ENCODE measurements around the gene TYMP. TPM values are rescaled to one million over a fixed set of nuclear protein-coding genes. Genes with fewer than 3 reads are reported as not detected.

Gene TYMP
- total RNA-seq, 1 experiment from 2014 or later: 0.58 TPM

- BruUV-seq (replicated peaks): no TSS peak
- POLR2A ChIA-PET (ENCODE audit: low non-redundant PET): interaction anchor here (0.7 to 1.0 kb wide), 3 partner anchors 16 to 282 kb away, joined by 4 to 8 read pairs (median 4); partner anchors contain the start of gene TUBGCP6
- TF ChIP-seq EZH2 (IDR thresholded peaks at IDR 0.05; ENCODE audit: borderline replicate concordance, low read depth, low read length, poor library complexity, severe bottlenecking) (no peak), CTCF (conservative IDR thresholded peaks at IDR 0.05; ENCODE audit: low read depth, low read length) (no peak; the same call in 1 of the 2 replicates)
- intact Hi-C loops (cut with micrococcal nuclease; ENCODE audit: unreplicated experiment): no loop called here
- Histone ChIP-seq H3K36me3 (ENCODE audit: insufficient read depth, low read length, poor library complexity, severe bottlenecking) (peaks cover 40% of the 10 kb centered on the region), H3K27ac (ENCODE audit: low read depth, low read length, poor library complexity, severe bottlenecking) (peak overlapping the region; percentile 90), H3K4me3 (ENCODE audit: low read depth, low read length, poor library complexity, severe bottlenecking) (peak overlapping the region; percentile 65), H3K4me1 (ENCODE audit: insufficient read depth, low read length, poor library complexity, severe bottlenecking) (peaks cover 25% of the 10 kb centered on the region), H3K9me3 (ENCODE audit: low read depth, low read length, poor library complexity, severe bottlenecking) (no peaks in the 10 kb centered on the region), H3K27me3 (replicated peaks; ENCODE audit: insufficient read depth, low read depth, low read length, poor library complexity) (peaks cover 12% of the 10 kb centered on the region)
- no peak for DNase-seq (ENCODE audit: low spot score)
- CTCF ChIA-PET: interaction anchor here (0.6 to 2.2 kb wide), 14 partner anchors 10 to 284 kb away, joined by 3 to 20 read pairs (median 8); partner anchors contain the start of genes LMF2, NCAPH2 and SYCE3
These were observed 4.0 kb downstream of the TYMP start for GRCh38 chr22:50525858-50526107.

GRCh38 chr22:50525104-50525857 lies 4.5 kb downstream of the TYMP start, which contains the start of gene SCO2:
Gene SCO2, minus strand, starts transcription at chr22:50525598. Its CDS starts 1,187 bp downstream, at chr22:50524411.
- Histone ChIP-seq H3K4me1 (ENCODE audit: insufficient read depth, low read length, poor library complexity, severe bottlenecking) (peaks cover 20% of the 10 kb centered on the region), H3K9me3 (ENCODE audit: low read depth, low read length, poor library complexity, severe bottlenecking) (no peaks in the 10 kb centered on the region), H3K36me3 (ENCODE audit: insufficient read depth, low read length, poor library complexity, severe bottlenecking) (peaks cover 40% of the 10 kb centered on the region), H3K4me3 (ENCODE audit: low read depth, low read length, poor library complexity, severe bottlenecking) (peak within 1 kb of the TSS; percentile 65), H3K27ac (ENCODE audit: low read depth, low read length, poor library complexity, severe bottlenecking) (peak within 1 kb of the TSS; percentile 90), H3K27me3 (replicated peaks; ENCODE audit: insufficient read depth, low read depth, low read length, poor library complexity) (peaks cover 7% of the 10 kb centered on the region)
- no TSS peak for BruUV-seq (replicated peaks)
- DNase-seq (ENCODE audit: low spot score): peak; percentile 98
- peak; percentile 64; the same call in 1 of the 2 replicates for TF ChIP-seq CTCF (conservative IDR thresholded peaks at IDR 0.05; ENCODE audit: low read depth, low read length)
- TF ChIP-seq EZH2 (IDR thresholded peaks at IDR 0.05; ENCODE audit: borderline replicate concordance, low read depth, low read length, poor library complexity, severe bottlenecking): no peak
- ChIA-PET POLR2A (ENCODE audit: low non-redundant PET) (interaction anchor here (0.6 to 1.0 kb wide), 4 partner anchors 16 to 281 kb away, joined by 4 to 8 read pairs (median 4); partner anchors contain the start of gene TUBGCP6), CTCF (interaction anchor here (0.5 to 2.2 kb wide), 15 partner anchors 10 to 283 kb away, joined by 3 to 20 read pairs (median 8); partner anchors contain the start of genes LMF2, NCAPH2 and SYCE3)
- intact Hi-C loops (cut with micrococcal nuclease; ENCODE audit: unreplicated experiment): no loop called here

GRCh38 chr22:50524676-50525103 lies 5.1 kb downstream of the TYMP start:
- Histone ChIP-seq H3K4me1 (ENCODE audit: insufficient read depth, low read length, poor library complexity, severe bottlenecking) (peaks cover 14% of the 10 kb centered on the region), H3K27ac (ENCODE audit: low read depth, low read length, poor library complexity, severe bottlenecking) (peak overlapping the region; percentile 90), H3K27me3 (replicated peaks; ENCODE audit: insufficient read depth, low read depth, low read length, poor library complexity) (peaks cover 1% of the 10 kb centered on the region), H3K9me3 (ENCODE audit: low read depth, low read length, poor library complexity, severe bottlenecking) (no peaks in the 10 kb centered on the region), H3K4me3 (ENCODE audit: low read depth, low read length, poor library complexity, severe bottlenecking) (peak overlapping the region; percentile 65), H3K36me3 (ENCODE audit: insufficient read depth, low read length, poor library complexity, severe bottlenecking) (peaks cover 41% of the 10 kb centered on the region)
- intact Hi-C loops (cut with micrococcal nuclease; ENCODE audit: unreplicated experiment): no loop called here
- ChIA-PET CTCF (interaction anchor here (2.2 kb wide), 1 partner anchor 14 kb away, joined by 19 read pairs; no protein-coding TSS in a partner anchor), POLR2A (ENCODE audit: low non-redundant PET) (no interaction called here)
- no peak for DNase-seq (ENCODE audit: low spot score)
- TF ChIP-seq CTCF (conservative IDR thresholded peaks at IDR 0.05; ENCODE audit: low read depth, low read length) (no peak), EZH2 (IDR thresholded peaks at IDR 0.05; ENCODE audit: borderline replicate concordance, low read depth, low read length, poor library complexity, severe bottlenecking) (no peak)
- BruUV-seq (replicated peaks): TSS peak; percentile 80
